Glutamatergic neuron (in vitro differentiated cells): ENCODE results near the gene UCP3. TPM values are rescaled to one million over a fixed set of nuclear protein-coding genes. Genes with fewer than 3 reads are reported as not detected.

ENCODE experiments used
- DNase-seq: peaks from one replicate; pipeline ENCODE4 v3.0.0; 2022
- H3K27ac Mint-ChIP-seq: one replicate; pipeline ENCODE4 v1.8.0; 2020; ENCODE audit warnings: mild to moderate bottlenecking, mixed read lengths, inconsistent platforms; ENCODE audit not compliant: unreplicated experiment
- H3K27me3 Mint-ChIP-seq: one replicate; pipeline ENCODE4 v1.8.0; 2020; ENCODE audit warnings: mild to moderate bottlenecking, moderate library complexity, mixed read lengths, inconsistent platforms; ENCODE audit not compliant: unreplicated experiment
- H3K36me3 Mint-ChIP-seq: one replicate; pipeline ENCODE4 v1.8.0; 2020; ENCODE audit warnings: mild to moderate bottlenecking, mixed read lengths, inconsistent platforms; ENCODE audit not compliant: unreplicated experiment
- H3K4me1 Mint-ChIP-seq: one replicate; pipeline ENCODE4 v1.8.0; 2020; ENCODE audit warnings: mild to moderate bottlenecking, low read depth, mixed read lengths, inconsistent platforms; ENCODE audit not compliant: unreplicated experiment
- H3K4me3 Mint-ChIP-seq: one replicate; pipeline ENCODE4 v1.8.0; 2020; ENCODE audit warnings: mild to moderate bottlenecking, mixed read lengths, inconsistent platforms; ENCODE audit not compliant: unreplicated experiment
- H3K9me3 Mint-ChIP-seq: one replicate; pipeline ENCODE4 v1.8.0; 2020; ENCODE audit warnings: mild to moderate bottlenecking, moderate library complexity, mixed read lengths, inconsistent platforms; ENCODE audit not compliant: unreplicated experiment
- total RNA-seq: library from RNA; stranded (reverse); fragmentation: NEBNext Ultra II Directional; extraction: Animal tissue kit (Norgen Biotek cat#: 25700); gene quantifications from one replicate; pipeline ENCODE4 v1.2.1, GENCODE V29; 2021; ENCODE audit not compliant: unreplicated experiment
- TF ChIP-seq, protein P1 (sequence below): fragments of 200-600 bp; sonication (generic); IDR thresholded peaks from one replicate; pipeline ENCODE4 v1.5.0; 2021; ENCODE audit not compliant: partially characterized antibody, unreplicated experiment

Gene UCP3
- total RNA-seq, 1 donor from 2014 or later = 7.6 TPM

GRCh38 chr11:74023276-74023675 lies 14.4 kb upstream of the UCP3 start:
- Mint-ChIP-seq H3K27ac (no peak overlapping the region), H3K4me1 (no peaks in the 10 kb centered on the region)

DNA sequence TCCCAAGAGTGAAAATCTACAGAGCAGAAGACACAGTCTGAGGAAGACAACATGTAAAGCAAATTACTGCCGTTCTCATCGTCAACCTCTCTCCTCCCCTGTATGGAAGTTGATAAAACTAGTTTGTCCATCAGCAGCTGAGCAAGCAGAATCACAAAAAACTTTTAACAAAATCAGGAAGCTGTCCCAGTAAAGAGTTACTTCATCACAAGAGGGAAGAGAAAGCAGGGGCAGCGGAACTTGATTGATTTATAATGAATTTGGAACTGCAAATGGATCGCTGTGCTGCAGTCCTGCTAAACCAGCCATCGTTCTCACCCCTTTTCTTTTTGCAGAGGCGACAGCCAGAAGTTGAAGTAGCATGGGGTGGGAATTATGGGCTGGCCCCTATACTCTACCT lies 13.7 kb upstream of the UCP3 start:
- no peak overlapping the region for H3K27ac Mint-ChIP-seq
- H3K4me3 Mint-ChIP-seq = no peak overlapping the region
- no peak for DNase-seq
- TF ChIP-seq, protein P1, sequence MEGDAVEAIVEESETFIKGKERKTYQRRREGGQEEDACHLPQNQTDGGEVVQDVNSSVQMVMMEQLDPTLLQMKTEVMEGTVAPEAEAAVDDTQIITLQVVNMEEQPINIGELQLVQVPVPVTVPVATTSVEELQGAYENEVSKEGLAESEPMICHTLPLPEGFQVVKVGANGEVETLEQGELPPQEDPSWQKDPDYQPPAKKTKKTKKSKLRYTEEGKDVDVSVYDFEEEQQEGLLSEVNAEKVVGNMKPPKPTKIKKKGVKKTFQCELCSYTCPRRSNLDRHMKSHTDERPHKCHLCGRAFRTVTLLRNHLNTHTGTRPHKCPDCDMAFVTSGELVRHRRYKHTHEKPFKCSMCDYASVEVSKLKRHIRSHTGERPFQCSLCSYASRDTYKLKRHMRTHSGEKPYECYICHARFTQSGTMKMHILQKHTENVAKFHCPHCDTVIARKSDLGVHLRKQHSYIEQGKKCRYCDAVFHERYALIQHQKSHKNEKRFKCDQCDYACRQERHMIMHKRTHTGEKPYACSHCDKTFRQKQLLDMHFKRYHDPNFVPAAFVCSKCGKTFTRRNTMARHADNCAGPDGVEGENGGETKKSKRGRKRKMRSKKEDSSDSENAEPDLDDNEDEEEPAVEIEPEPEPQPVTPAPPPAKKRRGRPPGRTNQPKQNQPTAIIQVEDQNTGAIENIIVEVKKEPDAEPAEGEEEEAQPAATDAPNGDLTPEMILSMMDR = no peak
- no peaks in the 10 kb centered on the region for H3K9me3 Mint-ChIP-seq
- H3K4me1 Mint-ChIP-seq = no peaks in the 10 kb centered on the region
- H3K27me3 Mint-ChIP-seq = no peaks in the 10 kb centered on the region
- no peaks in the 10 kb centered on the region for H3K36me3 Mint-ChIP-seq

More at GRCh38 chr11:74023276-74023675, 14.4 kb upstream of the UCP3 start:
- no peaks in the 10 kb centered on the region for H3K36me3 Mint-ChIP-seq
- TF ChIP-seq, protein P1 = no peak
- DNase-seq = no peak
- no peak overlapping the region for H3K4me3 Mint-ChIP-seq
- no peaks in the 10 kb centered on the region for H3K27me3 Mint-ChIP-seq
- H3K9me3 Mint-ChIP-seq = no peaks in the 10 kb centered on the region

- no peak for DNase-seq
- peaks cover 2% of the 10 kb centered on the region for H3K36me3 Mint-ChIP-seq
- no peaks in the 10 kb centered on the region for H3K9me3 Mint-ChIP-seq
- no peak overlapping the region for H3K4me3 Mint-ChIP-seq
- H3K27ac Mint-ChIP-seq = no peak overlapping the region
- H3K4me1 Mint-ChIP-seq = no peaks in the 10 kb centered on the region
- H3K27me3 Mint-ChIP-seq = no peaks in the 10 kb centered on the region
- TF ChIP-seq, protein P1 = no peak
Observed at GRCh38 chr11:74021998-74022397, 13.1 kb upstream of the UCP3 start.

DNA sequence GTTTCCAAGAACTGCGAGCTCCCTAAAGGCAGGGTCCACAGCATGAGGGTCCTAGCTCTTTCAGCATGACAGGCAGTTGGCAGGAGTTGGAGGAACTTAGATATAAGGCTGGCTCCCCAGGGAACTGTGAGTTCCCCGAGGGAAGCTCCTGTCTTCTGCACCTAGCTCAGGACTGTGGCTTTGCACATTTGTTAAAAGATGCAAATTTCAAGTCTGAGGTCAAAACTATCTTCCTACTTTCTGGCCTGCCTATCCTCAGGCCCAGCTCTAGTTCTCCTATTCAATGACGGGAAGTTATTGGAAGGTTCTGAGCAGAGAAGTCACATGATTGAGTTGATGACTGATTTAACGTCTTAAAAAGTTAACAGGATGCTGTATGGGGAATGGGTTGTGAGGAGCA lies 11.7 kb upstream of the UCP3 start:
- Mint-ChIP-seq H3K9me3 (no peaks in the 10 kb centered on the region), H3K27ac (no peak overlapping the region), H3K36me3 (peaks cover 7% of the 10 kb centered on the region), H3K4me3 (no peak overlapping the region), H3K4me1 (no peaks in the 10 kb centered on the region), H3K27me3 (peaks cover 1% of the 10 kb centered on the region)
- DNase-seq = no peak
- TF ChIP-seq, protein P1 = no peak

DNA sequence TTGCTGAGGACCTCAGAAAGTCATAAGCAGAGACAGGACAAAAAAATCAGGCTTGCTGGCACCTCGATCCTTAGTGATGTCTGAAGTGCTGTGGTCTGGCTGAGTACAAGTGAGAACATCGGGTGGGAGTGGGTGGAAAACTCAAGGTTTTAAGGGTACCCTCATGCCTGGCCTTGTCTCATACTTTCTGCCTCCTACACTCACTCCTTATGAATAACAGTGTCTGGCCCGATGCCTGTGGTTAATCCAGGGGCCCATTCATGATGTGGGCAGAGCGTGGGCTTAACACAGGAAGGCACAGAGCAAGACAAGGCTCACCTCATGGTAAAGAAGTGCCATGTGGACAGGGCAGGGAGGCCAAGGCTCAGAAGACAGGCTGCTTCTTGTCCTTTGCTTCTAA lies 11.0 kb upstream of the UCP3 start:
- Mint-ChIP-seq H3K4me1 (no peaks in the 10 kb centered on the region), H3K36me3 (peaks cover 7% of the 10 kb centered on the region), H3K9me3 (no peaks in the 10 kb centered on the region), H3K4me3 (no peak overlapping the region), H3K27me3 (peaks cover 1% of the 10 kb centered on the region), H3K27ac (no peak overlapping the region)
- no peak for DNase-seq
- TF ChIP-seq, protein P1 = no peak
